ENCODE measurements around the gene FIBCD1.
"Not testable (repeated sequence)": the region's sequence is repeated elsewhere in the genome, so short reads cannot be mapped to it uniquely, and the experiment has no call there.

Gene FIBCD1

GRCh38 chr9:130920762-130921299 is 18.2 kb downstream of the FIBCD1 start:
- DNase-seq = no peak

GRCh38 chr9:130920233-130920632 is 18.8 kb downstream of the FIBCD1 start:
- no peak for DNase-seq

- no peak for DNase-seq
Measured at GRCh38 chr9:130919559-130920145, 19.4 kb downstream of the FIBCD1 start.

- DNase-seq = no peak
Measured at GRCh38 chr9:130918826-130919558, 20.1 kb downstream of the FIBCD1 start.

GRCh38 chr9:130918101-130918825 is 20.8 kb downstream of the FIBCD1 start:
- DNase-seq = no peak

GRCh38 chr9:130917168-130917960 is 21.7 kb downstream of the FIBCD1 start:
- DNase-seq = no peak

GRCh38 chr9:130915096-130915447 is 24.0 kb downstream of the FIBCD1 start:
- DNase-seq = no peak

GRCh38 chr9:130914417-130915095 is 24.5 kb downstream of the FIBCD1 start:
- no peak for DNase-seq

GRCh38 chr9:130913599-130914416 is 25.2 kb downstream of the FIBCD1 start:
- DNase-seq = no peak

GRCh38 chr9:130912932-130913598 is 26.0 kb downstream of the FIBCD1 start:
- DNase-seq = no peak

- DNase-seq = no peak
Measured at GRCh38 chr9:130911254-130912049, 27.6 kb downstream of the FIBCD1 start.

GRCh38 chr9:130910670-130911069 is 28.4 kb downstream of the FIBCD1 start:
- DNase-seq = not testable (repeated sequence)

- DNase-seq = not testable (repeated sequence)
Measured at GRCh38 chr9:130910041-130910440, 29.0 kb downstream of the FIBCD1 start.

GRCh38 chr9:130908878-130909355 is 30.1 kb downstream of the FIBCD1 start:
- no peak for DNase-seq

GRCh38 chr9:130908146-130908877 is 30.7 kb downstream of the FIBCD1 start:
- DNase-seq = no peak

GRCh38 chr9:130906735-130907416 is 32.2 kb downstream of the FIBCD1 start:
- DNase-seq = no peak

- no peak for DNase-seq
Measured at GRCh38 chr9:130905902-130906734, 32.9 kb downstream of the FIBCD1 start.
